IPS-11a (cell line): Measurements from ENCODE around the gene PRAME.
"Not testable (repeated sequence)": the region's sequence is repeated elsewhere in the genome, so short reads cannot be mapped to it uniquely, and the experiment has no call there.

Experiments
- H3K4me3 ChIP-seq: one replicate; pipeline ENCODE4 v1.5.1; 2013; ENCODE audit warnings: low read depth, low read length, control low read depth

The PRAME gene

DNA sequence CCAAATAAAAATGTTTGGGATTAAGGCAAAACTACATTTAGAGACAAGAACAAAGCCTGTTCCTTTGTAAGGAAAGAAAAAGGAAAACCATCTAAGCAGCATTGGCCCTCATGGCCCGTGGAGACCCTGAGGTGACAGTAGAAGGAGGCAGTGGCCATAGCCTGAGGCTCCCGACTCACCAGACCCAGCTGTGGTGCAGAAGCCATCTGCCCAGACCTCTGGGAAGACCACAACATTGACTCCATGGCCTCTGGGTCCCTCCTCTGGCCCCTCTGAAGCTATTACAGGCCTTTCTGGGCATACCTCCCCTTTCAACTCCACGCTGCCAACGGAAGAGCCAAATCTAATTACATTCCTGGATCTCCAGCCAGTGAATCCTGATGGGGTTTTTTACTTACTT, 6.4 kb downstream of the PRAME start:
- H3K4me3 ChIP-seq, result no peak overlapping the region

DNA sequence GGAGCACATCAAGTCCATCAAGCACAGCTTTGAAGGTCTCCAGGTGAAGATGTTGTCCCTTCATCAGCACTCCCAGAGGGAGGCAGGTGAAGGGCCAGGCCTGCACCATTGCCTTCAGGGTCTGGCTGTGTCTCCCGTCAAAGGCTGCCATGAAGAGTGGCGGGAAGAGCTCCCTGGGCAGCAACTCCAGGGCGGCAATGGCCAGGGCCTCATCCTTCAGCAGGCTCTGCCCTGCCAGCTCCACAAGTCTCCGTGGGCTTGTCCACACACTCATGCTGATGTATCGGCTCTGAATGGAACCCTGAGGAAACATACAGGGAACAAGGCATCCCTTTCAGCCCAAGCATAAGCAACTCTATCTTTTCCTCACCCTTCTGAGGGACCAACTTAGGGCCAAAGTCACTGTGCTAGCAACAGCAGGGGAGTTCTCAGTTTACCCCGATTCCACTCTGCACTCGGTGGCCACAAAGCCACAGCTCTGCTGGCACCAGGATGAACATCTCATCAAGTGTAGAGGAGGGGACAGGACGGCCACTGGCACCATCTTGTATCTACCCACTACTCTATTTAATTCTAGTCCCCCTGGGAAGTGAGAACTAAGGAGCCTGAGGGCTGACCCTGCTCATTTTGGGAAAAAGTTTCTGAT, 8.2 kb downstream of the PRAME start:
- no peak overlapping the region for H3K4me3 ChIP-seq

DNA sequence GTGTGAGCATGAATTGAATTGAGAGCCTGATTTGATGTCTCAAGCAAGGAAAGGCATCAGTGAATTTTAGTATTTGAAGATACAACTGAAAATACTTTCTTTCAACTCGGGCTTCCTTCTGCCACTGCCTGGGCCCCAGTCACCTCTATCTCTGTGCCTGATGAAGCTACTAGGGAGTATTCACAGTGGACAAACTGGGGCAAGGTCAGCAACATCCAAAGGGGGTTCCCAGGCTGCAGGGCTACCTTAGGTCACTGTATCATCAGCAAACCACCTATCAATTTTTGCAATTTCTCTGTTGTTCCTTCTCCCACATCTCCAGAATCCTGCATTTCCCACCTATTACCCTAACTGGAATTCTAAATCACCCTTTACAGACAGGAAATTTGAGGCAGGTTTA, 10.2 kb downstream of the PRAME start:
- H3K4me3 ChIP-seq, result no peak overlapping the region

DNA sequence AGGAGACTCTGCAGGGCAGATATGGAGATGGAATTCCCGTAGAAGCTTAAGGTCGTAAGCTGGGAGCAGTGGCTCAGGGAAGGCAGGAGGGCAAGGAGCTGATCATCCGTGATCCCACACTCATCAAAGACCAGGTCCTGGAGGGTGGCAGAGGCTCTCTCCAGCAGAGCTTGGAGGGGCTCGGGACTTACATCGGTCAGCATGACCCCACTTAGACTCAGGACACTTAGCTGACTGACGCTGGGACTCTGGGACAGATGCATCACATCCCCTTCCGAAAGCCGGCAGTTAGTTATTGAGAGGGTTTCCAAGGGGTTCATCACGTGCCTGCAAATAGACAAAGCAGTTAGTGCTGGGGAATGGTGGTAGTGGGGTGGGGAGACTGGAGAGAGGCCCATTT, 10.7 kb downstream of the PRAME start:
- H3K4me3 ChIP-seq, result no peak overlapping the region

DNA sequence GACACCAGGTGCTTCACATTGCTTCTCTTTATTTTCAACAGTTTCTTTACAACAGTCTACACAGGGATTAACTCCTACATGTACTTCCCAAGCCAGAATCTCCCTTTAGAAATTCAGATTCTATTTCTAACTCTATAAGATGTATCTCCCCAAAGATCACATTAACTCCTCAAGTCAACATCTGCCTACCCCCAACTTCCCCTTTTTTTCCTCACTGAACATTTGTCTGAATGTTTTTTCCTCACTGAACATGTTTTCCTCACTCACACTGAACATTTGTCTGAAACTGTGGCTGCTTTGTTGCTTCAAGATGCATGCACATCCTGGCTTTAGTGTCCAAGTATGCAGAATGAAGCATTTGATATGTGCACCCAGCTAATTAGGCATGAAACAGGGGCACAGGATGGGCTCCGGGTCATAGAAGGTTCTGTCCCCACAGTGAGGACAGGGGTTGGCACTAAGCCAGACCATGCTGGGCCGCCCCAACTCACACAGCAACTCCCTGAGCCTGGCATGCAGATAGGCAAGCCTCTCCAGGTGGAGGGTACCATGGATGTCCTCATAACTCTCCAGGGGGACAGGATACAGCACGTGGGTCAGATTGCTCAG, 11.3 kb downstream of the PRAME start:
- H3K4me3 ChIP-seq, result no peak overlapping the region

DNA sequence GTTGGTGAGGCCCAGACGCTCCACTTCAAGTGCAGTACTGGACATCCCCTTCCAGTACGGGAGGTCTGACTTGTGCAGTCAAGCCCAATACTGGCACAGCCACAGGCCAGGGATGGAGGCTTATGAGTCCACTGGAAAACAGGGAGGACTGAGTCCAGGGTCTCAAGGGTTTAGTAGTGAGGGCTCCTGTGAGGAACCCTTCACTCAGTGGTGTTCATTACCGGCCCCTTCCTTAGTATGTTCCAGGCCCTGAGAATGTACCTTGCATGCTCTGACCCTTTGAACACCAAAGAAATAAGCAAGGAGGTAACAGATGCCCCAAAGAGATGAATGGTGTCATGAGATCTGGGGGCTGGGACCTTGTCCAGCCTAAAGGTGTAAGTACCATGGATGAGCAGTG, 11.8 kb downstream of the PRAME start:
- H3K4me3 ChIP-seq, result no peak overlapping the region

DNA sequence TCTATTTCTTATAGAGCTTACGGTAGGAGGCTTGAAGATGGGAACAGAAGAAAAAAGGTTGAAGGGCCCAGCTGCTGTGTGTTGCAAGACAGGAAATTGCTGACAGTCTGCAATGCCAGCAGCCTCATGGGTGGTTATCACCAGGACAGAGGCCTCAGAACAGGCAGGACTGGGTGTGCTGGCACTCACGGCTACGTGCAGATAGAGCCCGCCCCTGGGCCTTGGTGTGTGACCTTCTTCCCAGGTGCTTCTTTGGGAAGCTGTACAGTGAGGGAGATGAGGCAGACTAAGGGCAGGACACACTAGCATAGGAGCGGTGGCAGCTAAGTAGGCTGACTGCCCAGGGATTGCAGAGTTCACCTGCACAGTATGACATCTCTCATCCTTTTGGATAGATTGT, 12.6 kb downstream of the PRAME start:
- no peak overlapping the region for H3K4me3 ChIP-seq

DNA sequence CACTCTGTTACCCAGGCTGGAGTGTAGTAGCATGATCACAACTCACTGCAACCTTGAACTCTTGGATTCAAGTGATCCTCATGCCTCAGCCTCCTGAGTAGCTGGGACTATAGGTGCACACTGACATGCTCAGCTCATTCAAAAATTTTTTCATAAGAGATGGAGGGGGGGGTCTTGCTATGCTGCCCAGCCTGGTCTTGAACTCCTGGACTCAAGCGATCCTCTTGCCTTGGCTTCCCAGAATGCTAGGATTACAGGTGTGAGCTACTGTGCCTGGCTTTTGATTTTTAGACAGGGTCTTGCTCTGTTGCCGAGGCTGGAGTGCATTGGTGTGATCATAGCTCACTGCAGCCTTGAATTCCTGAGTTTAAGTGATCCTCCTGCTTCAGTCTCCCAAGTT, 14.0 kb downstream of the PRAME start:
- no peak overlapping the region for H3K4me3 ChIP-seq

DNA sequence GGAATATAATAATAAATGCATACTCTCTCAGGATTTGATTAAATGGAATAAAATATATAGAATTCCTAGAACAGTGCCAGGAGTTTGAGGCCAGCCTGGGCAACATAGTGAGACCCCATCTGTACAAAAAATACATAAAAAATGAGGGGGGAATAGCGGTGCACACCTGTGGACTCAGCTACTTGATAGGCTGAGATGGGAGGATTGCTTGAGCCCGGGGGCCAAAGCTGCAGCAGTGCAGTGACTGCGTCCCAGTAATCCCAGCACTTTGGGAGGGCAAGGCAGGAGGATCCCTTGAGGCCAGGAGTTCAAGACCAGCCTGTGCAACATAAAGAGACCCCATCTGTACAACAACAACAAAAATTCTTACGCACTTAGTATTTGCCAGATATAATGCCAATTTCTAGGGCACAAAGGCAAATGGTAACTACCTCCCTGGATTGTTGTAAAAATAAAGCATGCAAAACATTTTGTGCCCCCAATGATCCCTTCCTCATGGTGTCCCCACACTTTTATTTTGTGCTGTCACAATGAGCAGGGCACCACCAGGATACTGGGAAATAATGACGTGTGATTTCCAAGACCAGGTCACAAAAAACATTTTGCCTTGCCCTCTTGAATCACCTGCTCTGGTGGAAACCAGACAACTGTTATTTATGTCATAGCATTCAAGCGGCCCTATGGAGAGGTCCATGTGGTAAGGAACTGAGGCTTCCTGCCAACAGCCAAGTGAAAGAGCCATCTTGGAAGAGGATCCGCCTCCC, 20.7 kb downstream of the PRAME start:
- no peak overlapping the region for H3K4me3 ChIP-seq

DNA sequence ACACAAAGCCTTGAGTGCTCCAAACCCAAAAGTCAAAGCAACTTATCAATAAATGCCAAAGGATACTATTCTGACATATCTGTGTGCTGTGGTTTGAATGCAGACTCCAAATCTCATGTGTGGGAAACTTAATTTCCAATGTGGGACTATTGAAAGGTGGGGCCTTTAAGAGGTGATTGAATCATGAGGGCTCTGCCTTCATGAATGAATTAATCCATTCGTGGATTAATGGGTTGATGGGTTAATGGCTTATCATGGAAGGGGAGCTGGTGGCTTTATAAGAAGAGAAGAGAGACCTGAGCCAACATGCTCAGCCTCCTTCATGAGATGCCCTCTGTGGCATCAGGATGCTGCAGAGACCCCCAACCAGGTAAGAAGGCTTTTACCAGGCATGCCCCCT, 22.1 kb downstream of the PRAME start:
- H3K4me3 ChIP-seq, result no peak overlapping the region

DNA sequence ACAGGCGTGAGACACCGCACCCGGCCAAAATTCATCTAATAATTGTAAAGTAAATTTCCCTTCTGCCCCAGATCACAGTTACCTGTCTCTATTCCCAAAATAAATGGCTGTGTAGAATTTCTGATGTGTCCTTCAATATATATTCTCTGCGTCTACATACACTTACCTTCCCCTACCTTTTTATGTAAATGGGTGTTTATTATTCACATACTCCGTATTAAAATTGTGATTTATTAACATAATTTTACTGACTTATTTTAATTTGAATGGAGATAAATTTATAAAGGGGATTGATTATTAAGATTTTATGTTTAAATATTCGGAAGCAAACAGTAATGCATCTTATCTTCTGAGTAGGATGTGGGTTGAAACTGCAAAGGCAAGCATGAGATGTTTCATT, 22.6 kb downstream of the PRAME start:
- no peak overlapping the region for H3K4me3 ChIP-seq

DNA sequence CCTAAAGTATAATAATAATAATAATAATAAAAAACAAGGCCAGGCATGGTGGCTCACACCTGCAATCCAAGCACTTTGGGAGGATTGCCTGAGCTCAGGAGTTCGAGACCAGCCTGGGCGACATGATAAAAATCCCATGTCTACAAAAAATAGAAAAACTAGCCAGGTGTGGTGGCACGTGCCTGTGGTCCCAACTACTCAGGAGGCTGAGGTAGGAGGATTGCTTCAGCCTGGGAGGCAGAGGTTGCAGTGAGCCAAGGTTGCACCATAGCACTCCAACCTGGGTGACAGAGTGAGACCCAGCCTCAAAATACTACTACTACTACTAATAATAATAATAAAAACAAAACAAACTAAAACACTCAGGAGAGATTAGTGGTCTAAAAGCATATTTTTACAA, 23.4 kb downstream of the PRAME start:
- no peak overlapping the region for H3K4me3 ChIP-seq

DNA sequence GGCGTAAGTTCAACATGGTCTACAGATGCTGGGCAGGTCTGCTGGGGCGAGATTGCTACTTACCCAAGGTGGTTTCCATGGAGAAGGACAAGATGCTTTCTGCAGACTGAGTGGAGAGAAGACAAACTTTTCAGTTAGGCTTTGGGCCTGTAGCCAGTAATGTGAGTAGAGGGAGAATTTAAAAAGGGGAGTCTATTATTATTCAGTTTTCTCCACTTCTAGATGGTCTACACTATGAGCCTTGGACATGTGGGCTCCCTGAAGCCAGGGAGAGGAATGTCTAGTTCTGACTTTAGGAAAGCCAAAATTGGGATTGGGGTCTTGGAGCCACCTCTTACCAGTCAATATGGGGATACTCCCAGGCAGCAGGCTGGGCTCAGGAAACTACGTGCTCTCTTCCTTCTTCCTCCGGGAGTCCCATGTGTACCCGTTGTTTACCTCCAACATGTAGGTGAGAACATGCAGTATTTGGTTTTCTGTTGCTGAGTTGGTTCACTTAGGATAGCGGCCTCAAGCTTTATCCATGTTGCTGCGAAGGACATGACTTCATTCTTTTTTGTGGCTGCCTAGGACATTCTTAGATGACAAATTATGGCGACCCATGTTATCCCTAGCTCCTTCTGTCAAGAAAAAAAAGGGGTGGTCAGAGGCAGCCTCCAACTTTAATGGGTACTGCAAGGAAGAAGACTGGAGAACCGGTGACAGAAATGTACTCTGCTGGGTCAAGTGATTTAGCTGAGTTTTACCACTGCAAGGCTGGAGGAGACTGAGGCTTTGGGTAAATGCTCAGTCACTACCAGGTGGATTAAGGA, 24.3 kb downstream of the PRAME start:
- H3K4me3 ChIP-seq, result no peak overlapping the region

DNA sequence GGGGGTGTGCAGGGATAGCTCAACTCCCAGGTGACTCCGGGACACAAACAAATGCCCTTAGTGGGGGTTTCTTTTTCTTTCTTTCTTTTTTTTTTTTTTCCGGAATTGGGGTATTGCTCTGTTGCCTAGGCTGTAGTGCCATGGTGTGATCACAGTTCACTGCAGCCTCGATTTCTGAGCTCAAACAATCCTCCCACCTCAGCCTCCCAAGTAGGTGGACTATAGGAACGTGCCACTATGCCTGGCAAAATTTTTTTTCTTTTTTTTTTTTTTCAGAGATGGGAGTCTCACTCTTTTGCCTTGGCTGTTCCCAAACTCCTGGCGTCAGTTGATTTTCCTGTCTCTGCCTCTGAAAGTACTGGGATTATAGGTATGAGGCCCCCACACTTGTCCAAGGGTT, 25.2 kb downstream of the PRAME start:
- no peak overlapping the region for H3K4me3 ChIP-seq

DNA sequence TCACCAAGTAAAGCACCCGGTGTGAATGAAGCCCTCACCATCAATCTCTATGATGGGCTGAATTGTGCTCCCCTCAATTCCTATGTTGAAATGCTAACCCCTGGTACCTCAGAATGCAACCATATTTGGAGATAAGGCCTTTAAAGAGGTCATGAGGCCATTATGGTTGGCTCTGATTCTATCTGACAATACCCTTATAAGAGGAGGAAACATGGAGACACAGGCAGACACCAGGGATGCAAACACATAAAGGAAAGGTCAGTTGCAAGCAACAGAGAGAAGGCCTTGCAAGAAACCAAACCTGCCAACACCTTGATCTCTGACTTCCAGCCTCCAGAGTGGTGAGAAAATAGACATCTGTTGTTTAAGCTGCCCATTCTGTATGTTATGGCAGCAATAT, 25.6 kb downstream of the PRAME start:
- H3K4me3 ChIP-seq, result no peak overlapping the region

DNA sequence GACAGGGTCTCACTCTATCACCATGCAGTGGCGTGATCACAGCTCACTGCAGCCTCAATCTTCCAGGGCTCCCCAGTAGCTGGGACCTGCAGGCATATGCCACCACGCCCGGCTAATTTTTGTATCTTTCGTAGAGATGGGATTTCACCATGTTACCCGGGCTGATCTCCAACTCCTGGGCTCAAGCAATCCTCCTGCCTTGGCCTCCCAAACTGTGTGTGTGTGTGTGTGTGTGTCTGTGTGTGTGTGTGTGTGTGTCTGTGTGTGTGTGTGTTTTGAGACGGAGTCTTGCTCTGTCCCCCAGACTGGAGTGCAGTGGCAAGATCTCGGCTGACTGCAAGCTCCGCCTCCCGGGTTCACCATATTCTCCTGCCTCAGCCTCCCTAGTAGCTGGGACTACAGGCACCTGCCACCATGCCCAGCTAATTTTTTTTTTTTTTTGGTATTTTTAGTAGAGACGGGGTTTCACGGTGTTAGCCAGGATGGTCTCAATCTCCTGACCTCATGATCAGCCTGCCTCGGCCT, 26.5 kb downstream of the PRAME start:
- H3K4me3 ChIP-seq, result not testable (repeated sequence)

DNA sequence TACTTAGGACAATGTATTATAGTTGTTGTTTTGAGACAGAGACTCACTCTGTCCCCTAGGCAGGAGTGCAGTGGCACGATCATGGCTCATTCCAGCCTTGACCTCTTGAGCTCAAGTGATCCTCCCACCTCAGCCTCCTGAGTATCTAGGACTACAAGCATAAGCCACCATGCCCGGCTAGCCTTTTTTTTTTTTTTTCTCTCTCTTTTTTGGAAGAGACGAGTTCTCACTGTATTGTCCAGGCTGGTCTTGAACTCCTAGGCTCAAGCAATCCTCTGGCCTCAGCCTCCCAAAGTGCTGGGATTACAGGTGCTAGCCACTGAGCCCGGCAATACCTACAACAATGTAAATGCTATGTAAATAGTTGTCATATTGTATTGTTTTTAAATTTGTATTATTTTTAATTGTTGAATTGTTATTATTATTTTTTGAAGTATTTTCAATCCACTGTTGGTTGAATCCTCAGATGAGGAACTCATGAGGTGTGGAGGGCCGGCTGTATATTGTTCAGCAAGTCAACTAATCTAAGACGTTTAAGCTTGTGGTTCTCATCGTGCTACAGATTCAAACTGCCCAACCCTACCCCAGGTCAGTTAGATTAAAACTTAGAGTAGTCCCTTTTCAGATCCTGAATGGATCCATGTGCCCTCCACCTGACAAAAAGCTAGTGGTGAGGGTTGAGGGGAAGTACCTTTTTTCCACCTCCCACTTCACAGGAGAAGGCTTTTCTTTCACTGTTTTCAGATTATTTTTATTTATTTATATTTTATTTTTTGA, 27.1 kb downstream of the PRAME start:
- H3K4me3 ChIP-seq, result no peak overlapping the region

DNA sequence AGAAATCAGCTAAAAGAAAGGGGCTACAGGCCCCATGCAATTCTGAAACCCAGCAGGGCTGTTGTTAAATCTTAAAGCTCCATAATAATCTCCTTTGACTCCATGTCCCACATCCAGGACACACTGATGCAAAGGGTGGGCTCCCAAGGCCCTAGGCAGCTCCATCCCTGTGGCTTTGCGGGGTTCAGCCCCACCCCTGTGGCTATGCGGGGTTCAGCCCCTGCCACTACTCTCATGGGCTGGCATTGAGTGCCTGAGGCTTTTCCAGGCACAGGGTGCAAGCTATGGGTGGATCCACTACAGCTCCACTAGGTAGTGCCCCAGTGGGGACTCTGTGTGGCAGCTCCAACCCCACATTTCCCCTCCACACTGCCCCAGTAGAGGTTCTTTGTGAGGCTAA, 30.3 kb downstream of the PRAME start:
- H3K4me3 ChIP-seq, result no peak overlapping the region

DNA sequence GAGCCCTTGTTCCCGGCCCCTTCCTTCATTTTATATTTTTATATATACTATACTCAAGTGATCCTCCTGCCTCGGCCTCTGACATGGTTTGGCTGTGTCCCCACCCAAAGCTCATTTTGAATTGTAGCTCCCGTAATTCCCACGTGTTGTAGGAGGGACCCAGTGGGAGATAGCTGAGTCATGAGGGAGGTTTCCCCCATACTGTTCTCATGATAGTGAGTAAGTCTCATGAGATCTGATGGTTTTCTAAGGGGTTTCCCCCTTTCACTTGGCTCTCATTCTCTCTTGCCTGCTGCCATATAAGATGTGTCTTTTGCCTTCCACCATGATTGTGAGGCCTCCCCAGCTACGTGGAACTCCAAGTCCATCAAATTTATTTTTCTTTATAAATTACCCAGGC, 31.8 kb downstream of the PRAME start:
- no peak overlapping the region for H3K4me3 ChIP-seq

DNA sequence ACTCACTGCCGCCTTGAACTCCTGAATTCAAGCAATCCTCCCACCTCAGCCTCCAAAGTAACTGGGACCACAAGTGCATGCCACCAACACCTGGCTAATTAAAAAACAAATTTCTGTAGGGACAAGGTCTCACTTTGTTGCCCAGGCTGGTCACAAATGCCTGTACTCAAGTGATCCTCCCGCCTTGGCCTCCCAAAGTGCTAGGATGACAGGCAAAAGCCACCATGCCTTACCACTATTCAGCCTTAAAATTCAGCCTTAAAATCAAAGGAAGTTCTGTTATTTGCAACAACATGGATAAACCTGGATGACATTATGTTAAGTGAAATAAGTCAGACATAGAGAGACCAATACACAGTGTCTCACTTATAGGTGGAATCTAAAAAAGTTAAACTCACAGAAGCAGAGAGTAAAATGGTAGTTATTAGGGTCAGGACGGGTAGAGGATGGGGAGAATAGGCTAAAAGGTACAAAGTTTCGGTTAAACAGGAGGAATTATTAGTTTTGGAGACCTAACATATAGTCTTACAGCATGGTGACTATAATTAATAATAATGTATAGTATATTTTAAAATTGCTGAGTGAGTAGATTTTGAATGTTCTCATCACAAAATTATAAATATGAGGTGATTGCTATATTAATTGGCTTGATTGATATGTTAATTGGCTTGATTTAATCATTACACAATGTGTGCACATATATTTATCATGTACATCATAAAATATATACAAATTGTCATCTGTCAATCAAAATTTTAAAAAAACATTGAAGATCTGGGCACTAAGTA, 32.7 kb downstream of the PRAME start:
- no peak overlapping the region for H3K4me3 ChIP-seq
